Cardiac muscle cell (in vitro differentiated cells and primary cell): ENCODE results near the gene SLK. TPM values are rescaled to one million over a fixed set of nuclear protein-coding genes. Genes with fewer than 3 reads are reported as not detected.
A peak's percentile ranks its signal among the peaks of the same experiment; 100 is the strongest.

Experiments
- DNase-seq, 2 donors: peaks; one replicate each; pipeline versions ENCODE4 v3.0.0 to v3.0.0-alpha.2; 2010 to 2017; ENCODE audit warnings: low read depth in 1 of 2, low spot score in 1 of 2
- H3K27ac ChIP-seq: fragments of 200-600 bp; sonication (generic); 2 replicates; pipeline ENCODE4 v1.5.1; 2016
- H3K27me3 ChIP-seq: fragments of 200-600 bp; sonication (generic); 2 replicates; pipeline ENCODE4 v1.6.0; 2016; ENCODE audit warnings: control low read depth
- H3K36me3 ChIP-seq: fragments of 200-600 bp; sonication (generic); 2 replicates; pipeline ENCODE4 v1.5.1; 2016; ENCODE audit warnings: control low read depth
- H3K4me1 ChIP-seq: fragments of 200-600 bp; sonication (generic); 2 replicates; pipeline ENCODE4 v1.8.1; 2017; ENCODE audit warnings: low read depth, mild to moderate bottlenecking, mixed run types
- H3K4me3 ChIP-seq: fragments of 200-600 bp; sonication (generic); 2 replicates; pipeline ENCODE4 v1.5.1; 2016; ENCODE audit warnings: mild to moderate bottlenecking
- H3K9me3 ChIP-seq: fragments of 200-600 bp; sonication (generic); 2 replicates; pipeline ENCODE4 v1.5.1; 2017; ENCODE audit warnings: low read depth, mild to moderate bottlenecking, control low read depth
- CTCF ChIP-seq: IDR thresholded peaks from 2 replicates; pipeline ENCODE4 v1.5.1; 2012; ENCODE audit warnings: low read depth, mild to moderate bottlenecking, low read length
- polyA plus RNA-seq: library from polyadenylated mRNA; unstranded; fragments of >200 nt; fragmentation: Nextera tagmentation; extraction: Ambion mirVana; gene quantifications from 2 replicates; pipeline ENCODE4 v1.2.1, GENCODE V29; 2016
- total RNA-seq: library from RNA; depleted of rRNA; stranded (reverse); fragments of >200 nt; gene quantifications from 2 replicates; pipeline ENCODE4 v1.2.3, GENCODE V29; 2016

SLK gene
- total and polyA plus RNA-seq, 2 experiments from 2014 or later: 24.1 to 43.8 TPM

- Histone ChIP-seq H3K27me3 (no peaks in the 10 kb centered on the region), H3K4me1 (no peaks in the 10 kb centered on the region), H3K36me3 (no peaks in the 10 kb centered on the region), H3K27ac (no peak overlapping the region), H3K9me3 (no peaks in the 10 kb centered on the region), H3K4me3 (no peak overlapping the region)
- peak; percentile 87 for TF ChIP-seq CTCF
- peak; percentile 66 to 82 for DNase-seq
These were observed 78.5 kb downstream of the SLK start for GRCh38 chr10:104045151-104046089.

GRCh38 chr10:104046651-104047050, 79.7 kb downstream of the SLK start:
- H3K27ac ChIP-seq: no peak overlapping the region
- no peak for TF ChIP-seq CTCF
- no peaks in the 10 kb centered on the region for H3K36me3 ChIP-seq
- H3K27me3 ChIP-seq: no peaks in the 10 kb centered on the region
- no peak overlapping the region for H3K4me3 ChIP-seq
- DNase-seq: no peak
- no peaks in the 10 kb centered on the region for H3K9me3 ChIP-seq
- no peaks in the 10 kb centered on the region for H3K4me1 ChIP-seq

GRCh38 chr10:104049504-104050250, 82.7 kb downstream of the SLK start:
- H3K36me3 ChIP-seq: no peaks in the 10 kb centered on the region
- no peaks in the 10 kb centered on the region for H3K4me1 ChIP-seq
- H3K27me3 ChIP-seq: no peaks in the 10 kb centered on the region
- no peak overlapping the region for H3K27ac ChIP-seq
- peak in 1 of 2 donors; percentile 69 for DNase-seq
- no peaks in the 10 kb centered on the region for H3K9me3 ChIP-seq
- H3K4me3 ChIP-seq: no peak overlapping the region
- TF ChIP-seq CTCF: no peak

GRCh38 chr10:104052431-104052830, 85.5 kb downstream of the SLK start:
- Histone ChIP-seq H3K4me3 (no peak overlapping the region), H3K27ac (no peak overlapping the region), H3K4me1 (no peaks in the 10 kb centered on the region), H3K9me3 (no peaks in the 10 kb centered on the region), H3K27me3 (no peaks in the 10 kb centered on the region), H3K36me3 (no peaks in the 10 kb centered on the region)
- TF ChIP-seq CTCF: no peak
- DNase-seq: peak in 1 of 2 donors; percentile 63

- Histone ChIP-seq H3K4me1 (no peaks in the 10 kb centered on the region), H3K27me3 (no peaks in the 10 kb centered on the region), H3K36me3 (no peaks in the 10 kb centered on the region), H3K9me3 (no peaks in the 10 kb centered on the region), H3K27ac (no peak overlapping the region), H3K4me3 (no peak overlapping the region)
- TF ChIP-seq CTCF: no peak
- DNase-seq: no peak
These were observed 86.3 kb downstream of the SLK start for GRCh38 chr10:104053201-104053600.
